K562 (cell line): Measurements from ENCODE around the gene TMEM184A. TPM values are rescaled to one million over a fixed set of nuclear protein-coding genes. Genes with fewer than 3 reads are reported as not detected.

Experiments used
- ATF7 ChIP-seq: fragments of 450-650 bp; IDR thresholded peaks from 2 replicates; pipeline ENCODE4 v1.7.1; 2014; ENCODE audit warnings: mild to moderate bottlenecking, moderate library complexity
- CEBPB ChIP-seq: fragments of 450-650 bp; IDR thresholded peaks from 2 replicates; pipeline ENCODE4 v1.6.1; 2016; ENCODE audit warnings: missing genetic modification characterization, missing compliant biosample characterization
- DEAF1 ChIP-seq: fragments of 450-650 bp; formaldehyde crosslinking; IDR thresholded peaks from 2 replicates; pipeline ENCODE4 v1.4.0; 2020; ENCODE audit warnings: mild to moderate bottlenecking, moderate library complexity
- DMBX1 ChIP-seq: fragments of 250-450 bp; sonication (Bioruptor Pico); IDR thresholded peaks from 2 replicates; pipeline ENCODE4 v1.8.0; 2022; ENCODE audit warnings: inconsistent platforms, mild to moderate bottlenecking, moderate library complexity, borderline replicate concordance
- KAT2B ChIP-seq: IDR thresholded peaks from one replicate; pipeline ENCODE4 v1.6.1; 2012; ENCODE audit warnings: low read depth, mild to moderate bottlenecking, control low read depth, inconsistent platforms, low read length, moderate library complexity
- MYNN ChIP-seq, 2 experiments: sonication (generic); formaldehyde crosslinking in 1 of 2; IDR thresholded peaks; 2 replicates each; pipeline versions ENCODE4 v1.5.0 to v1.6.1; 2016 to 2020; ENCODE audit warnings: antibody characterized with exemption in 1 of 2, missing genetic modification reagents in 1 of 2
- NBN ChIP-seq: fragments of 450-650 bp; IDR thresholded peaks from 2 replicates; pipeline ENCODE4 v1.6.1; 2016; ENCODE audit warnings: low read depth, mild to moderate bottlenecking
- NFE2 ChIP-seq: IDR thresholded peaks from 2 replicates; pipeline ENCODE4 v1.6.1; 2014; ENCODE audit warnings: antibody characterized with exemption, low read depth
- NFIC ChIP-seq: fragments of 450-650 bp; IDR thresholded peaks from 2 replicates; pipeline ENCODE4 v1.6.1; 2017; ENCODE audit warnings: mild to moderate bottlenecking, inconsistent platforms
- NR4A1 ChIP-seq, 2 experiments: fragments of 250-450 bp in 1 of 2; fragments of 450-650 bp in 1 of 2; sonication (Bioruptor Pico) in 1 of 2; IDR thresholded peaks; 2 replicates each; pipeline versions ENCODE4 v1.4.0 to v1.6.1; 2016 to 2020; ENCODE audit warnings: mild to moderate bottlenecking in 2 of 2, missing compliant biosample characterization in 1 of 2, missing genetic modification characterization in 1 of 2, moderate library complexity in 1 of 2
- POLR2AphosphoS5 ChIP-seq: IDR thresholded peaks from 2 replicates; pipeline ENCODE4 v1.6.1; 2011; ENCODE audit warnings: mild to moderate bottlenecking, low read depth, low read length, moderate library complexity; ENCODE audit not compliant: control insufficient read depth, insufficient read depth
- POLR2G ChIP-seq: fragments of 200-400 bp; formaldehyde crosslinking; IDR thresholded peaks from 2 replicates; pipeline ENCODE4 v1.6.1; 2017; ENCODE audit warnings: low read depth, mild to moderate bottlenecking, antibody characterized with exemption, low read length, moderate library complexity
- PURB ChIP-seq: sonication (generic); formaldehyde crosslinking; IDR thresholded peaks from 2 replicates; pipeline ENCODE4 v1.9.0; 2021; ENCODE audit warnings: low read depth, mild to moderate bottlenecking, missing genetic modification reagents
- RBFOX2 ChIP-seq: fragments of 200-400 bp; formaldehyde crosslinking; IDR thresholded peaks from 2 replicates; pipeline ENCODE4 v1.6.1; 2017; ENCODE audit warnings: low read depth, mild to moderate bottlenecking, low read length, moderate library complexity
- SIN3A ChIP-seq, 2 experiments: fragments of 150-350 bp in 1 of 2; IDR thresholded peaks; 2 replicates each; pipeline ENCODE4 v1.6.1; 2011 to 2016; ENCODE audit warnings: borderline replicate concordance in 2 of 2, low read depth in 2 of 2, low read length in 2 of 2, mild to moderate bottlenecking in 2 of 2, moderate library complexity in 2 of 2; ENCODE audit not compliant: control insufficient read depth in 1 of 2
- SMAD1 ChIP-seq: fragments of 150-350 bp; IDR thresholded peaks from 2 replicates; pipeline ENCODE4 v1.6.1; 2014; ENCODE audit warnings: low read length, low read depth; ENCODE audit not compliant: partially characterized antibody
- SMARCA5 ChIP-seq: fragments of 450-650 bp; IDR thresholded peaks from 2 replicates; pipeline ENCODE4 v1.6.1; 2016
- STAT5A ChIP-seq: IDR thresholded peaks from 2 replicates; pipeline ENCODE4 v1.6.1; 2012; ENCODE audit warnings: low read length, inconsistent platforms, borderline replicate concordance
- TCFL5 ChIP-seq: fragments of 250-450 bp; sonication (Bioruptor Pico); conservative IDR thresholded peaks from 2 replicates; pipeline ENCODE4 v1.6.1; 2021; ENCODE audit warnings: mild to moderate bottlenecking, moderate library complexity, matching md5 sums
- UBTF ChIP-seq, 2 experiments: IDR thresholded peaks; 2 replicates each; pipeline ENCODE4 v1.6.1; 2012; ENCODE audit warnings: improper control_type of control experiment in 2 of 2, low read depth in 2 of 2, low read length in 2 of 2, borderline replicate concordance in 1 of 2
- ZKSCAN8 ChIP-seq: fragments of 200-800 bp; sonication (Bioruptor generic); IDR thresholded peaks from 2 replicates; pipeline ENCODE4 v1.6.1; 2016; ENCODE audit warnings: missing genetic modification characterization, missing compliant biosample characterization
- ZNF354B ChIP-seq: fragments of 250-450 bp; sonication (Bioruptor Pico); IDR thresholded peaks from 2 replicates; pipeline ENCODE4 v1.4.0; 2020
- ZNF785 ChIP-seq: fragments of 250-450 bp; sonication (Bioruptor Pico); IDR thresholded peaks from 2 replicates; pipeline ENCODE4 v1.4.0; 2020; ENCODE audit warnings: mild to moderate bottlenecking
- ZSCAN32 ChIP-seq: fragments of 450-650 bp; formaldehyde crosslinking; IDR thresholded peaks from 2 replicates; pipeline ENCODE4 v1.4.0; 2020; ENCODE audit warnings: mild to moderate bottlenecking, moderate library complexity
- polyA plus RNA-seq, 8 experiments: library from polyadenylated mRNA; depleted of rRNA in 4 of 8; stranded (reverse) in 5 of 8; unstranded in 3 of 8; fragments of >200 nt; fragmentation: Nextera tagmentation in 2 of 8; fragmentation: Illumina TruSeq in 1 of 8; extraction: Ambion mirVana in 2 of 8; extraction: Trizol in 1 of 8; gene quantifications; 2 replicates each; pipeline versions ENCODE4 v1.2.1 to v1.2.3, GENCODE V29; 2011 to 2014; ENCODE audit warnings: inconsistent platforms in 1 of 8, missing spikeins in 1 of 8
- total RNA-seq, 7 experiments: library from RNA; depleted of rRNA in 6 of 7; stranded (reverse); fragments of >200 nt in 6 of 7; fragmentation: Illumina TruSeq in 2 of 7; extraction: Trizol in 2 of 7; gene quantifications; 2 replicates each; pipeline versions ENCODE4 v1.2.1 to v1.2.3, GENCODE V29; 2011 to 2021; ENCODE audit warnings: low replicate concordance in 1 of 7

The TMEM184A gene
- total and polyA plus RNA-seq, 9 of the 15 experiments (the other 6 are each of a cell fraction or from before 2014, with no cell fraction given): 0.10 to 0.18 (median 0.11) TPM; not detected in 6

- TF ChIP-seq CEBPB (tag) (peak; percentile 59; the same call in 1 of the 2 replicates), POLR2G (peak; percentile 32), ZSCAN32 (no peak), ZKSCAN8 (CRISPR knock-in tag) (no peak), SIN3A (IDR thresholded peaks at IDR 0.05; ENCODE audit: borderline replicate concordance in 2 of 2, control insufficient read depth in 1 of 2, low read depth in 2 of 2, low read length in 2 of 2) (peak; percentile 76 to 84; a peak in 2 of 4 replicates), UBTF (IDR thresholded peaks at IDR 0.05; ENCODE audit: borderline replicate concordance in 1 of 2, low read depth in 2 of 2, low read length in 2 of 2) (0 out of 4 replicates have a peak, but pooled peaks of 1 of the 2 experiments have one; percentile 18), ATF7 (peak; percentile 61), SMARCA5 (peak; percentile 49; the same call in 1 of the 2 replicates), NR4A1 (CRISPR knock-in tag; IDR thresholded peaks at IDR 0.05) (no peak), NR4A1 (tag; IDR thresholded peaks at IDR 0.05) (no peak), ZNF785 (CRISPR knock-in tag) (no peak), NFE2 (no peak), PURB (CRISPR knock-in tag) (no peak), SMAD1 (peak; percentile 95), ZNF354B (CRISPR knock-in tag) (no peak), DMBX1 (CRISPR knock-in tag) (no peak), KAT2B (no peak), RBFOX2 (peak; percentile 34; the same call in 1 of the 2 replicates), POLR2AphosphoS5 (peak; percentile 75), DEAF1 (CRISPR knock-in tag) (no peak), NFIC (peak; percentile 99), NBN (no peak), TCFL5 (CRISPR knock-in tag) (no peak), STAT5A (peak; percentile 19; the same call in 1 of the 2 replicates), MYNN (IDR thresholded peaks at IDR 0.05) (peak; percentile 84), MYNN (CRISPR knock-in tag; IDR thresholded peaks at IDR 0.05) (no peak)
Observed at GRCh38 chr7:1537535-1538412, 18.2 kb downstream of the TMEM184A start (continued).
